Ectodermal cell (in vitro differentiated cells): Measurements from ENCODE around the gene KLF1. TPM values are rescaled to one million over a fixed set of nuclear protein-coding genes. Genes with fewer than 3 reads are reported as not detected.

Experiments used
- H3K27ac ChIP-seq: 2 replicates; pipeline ENCODE4 v1.7.0; 2013; ENCODE audit warnings: mild to moderate bottlenecking, low read depth, low read length; ENCODE audit not compliant: insufficient read depth, poor library complexity, severe bottlenecking
- H3K27me3 ChIP-seq: 2 replicates; pipeline ENCODE4 v1.7.0; 2013; ENCODE audit warnings: mild to moderate bottlenecking, low read length; ENCODE audit not compliant: insufficient read depth, control insufficient read depth, poor library complexity, severe bottlenecking
- H3K36me3 ChIP-seq: one replicate; pipeline ENCODE4 v1.7.0; 2013; ENCODE audit warnings: low read length; ENCODE audit not compliant: control insufficient read depth, insufficient read depth
- H3K4me1 ChIP-seq: one replicate; pipeline ENCODE4 v1.7.0; 2013; ENCODE audit warnings: low read length; ENCODE audit not compliant: control insufficient read depth, insufficient read depth
- H3K4me3 ChIP-seq: 2 replicates; pipeline ENCODE4 v1.7.0; 2013; ENCODE audit warnings: low read depth, low read length, control low read depth; ENCODE audit not compliant: insufficient read depth
- H3K9me3 ChIP-seq: 2 replicates; pipeline ENCODE4 v1.7.0; 2013; ENCODE audit warnings: mild to moderate bottlenecking, low read length, moderate library complexity; ENCODE audit not compliant: control insufficient read depth
- WGBS, 2 experiments: methylation state at CpG; one replicate each; pipeline ENCODE4 v1.1.7; 2013; ENCODE audit warnings: missing lambda C conversion rate in 2 of 2; 5-methylcytosine and 5-hydroxymethylcytosine counted together
- polyA plus RNA-seq, 4 experiments: library from polyadenylated mRNA; stranded (reverse); fragments of 50-300 nt; gene quantifications; one replicate each; pipeline ENCODE4 v1.2.3, GENCODE V29; 2013

KLF1 gene
- polyA plus RNA-seq (2013, experiment 1 of 4) = 0.24 TPM
- polyA plus RNA-seq (2013, experiment 2 of 4) = 0.20 TPM
- not detected for polyA plus RNA-seq (2013, experiment 3 of 4)
- 0.20 TPM for polyA plus RNA-seq (2013, experiment 4 of 4)

GRCh38 chr19:12886969-12887747 lies at the start of gene KLF1:
TSS of gene KLF1 (minus strand) at chr19:12887201. CDS start at chr19:12887140, 61 bp downstream.
- WGBS, 2 experiments = 75% methylated on average over 17 of the region's 17 CpGs
- H3K27me3 ChIP-seq = peaks cover 68% of the 10 kb centered on the region
- H3K4me1 ChIP-seq = peaks cover 11% of the 10 kb centered on the region
- H3K27ac ChIP-seq = no peak within 1 kb of the TSS
- H3K4me3 ChIP-seq = peak within 1 kb of the TSS; percentile 22
- no peaks in the 10 kb centered on the region for H3K9me3 ChIP-seq
- no peaks in the 10 kb centered on the region for H3K36me3 ChIP-seq

GRCh38 chr19:12936582-12936981 lies 49.6 kb upstream of the KLF1 start:
- Histone ChIP-seq H3K36me3 (peaks cover 21% of the 10 kb centered on the region), H3K9me3 (no peaks in the 10 kb centered on the region), H3K27me3 (no peaks in the 10 kb centered on the region), H3K4me3 (no peak overlapping the region), H3K4me1 (peaks cover 23% of the 10 kb centered on the region), H3K27ac (no peak overlapping the region)
- WGBS, 2 experiments = 86 to 89% methylated on average over 7 of the region's 7 CpGs

GRCh38 chr19:12935071-12935470 lies 48.1 kb upstream of the KLF1 start:
- no peak overlapping the region for H3K27ac ChIP-seq
- H3K27me3 ChIP-seq = no peaks in the 10 kb centered on the region
- peaks cover 17% of the 10 kb centered on the region for H3K4me1 ChIP-seq
- 86 to 92% methylated on average over 10 of the region's 10 CpGs for WGBS, 2 experiments
- H3K36me3 ChIP-seq = peaks cover 14% of the 10 kb centered on the region
- H3K4me3 ChIP-seq = no peak overlapping the region
- H3K9me3 ChIP-seq = no peaks in the 10 kb centered on the region

- peaks cover 13% of the 10 kb centered on the region for H3K4me1 ChIP-seq
- H3K4me3 ChIP-seq = peak within 1 kb of the TSS; percentile 69
- peaks cover 18% of the 10 kb centered on the region for H3K36me3 ChIP-seq
- H3K27ac ChIP-seq = no peak within 1 kb of the TSS
- no peaks in the 10 kb centered on the region for H3K9me3 ChIP-seq
- 5 to 6% methylated on average over 51 of the region's 51 CpGs for WGBS, 2 experiments
- H3K27me3 ChIP-seq = no peaks in the 10 kb centered on the region
Observed at GRCh38 chr19:12933287-12934072, 46.5 kb upstream of the KLF1 start, which contains the start of gene FARSA. TSS of gene FARSA (minus strand) at chr19:12933711. CDS start at chr19:12933696, 15 bp downstream.

- Histone ChIP-seq H3K4me1 (peaks cover 12% of the 10 kb centered on the region), H3K27me3 (no peaks in the 10 kb centered on the region), H3K36me3 (peaks cover 26% of the 10 kb centered on the region), H3K4me3 (peak overlapping the region; percentile 69), H3K9me3 (no peaks in the 10 kb centered on the region), H3K27ac (no peak overlapping the region)
- WGBS, 2 experiments = 39% methylated on average over 16 of the region's 16 CpGs
Observed at GRCh38 chr19:12932392-12933286, 45.6 kb upstream of the KLF1 start.

- Histone ChIP-seq H3K27me3 (no peaks in the 10 kb centered on the region), H3K4me1 (peaks cover 5% of the 10 kb centered on the region), H3K36me3 (peaks cover 41% of the 10 kb centered on the region), H3K4me3 (no peak overlapping the region), H3K27ac (no peak overlapping the region), H3K9me3 (no peaks in the 10 kb centered on the region)
- WGBS, 2 experiments = 94 to 96% methylated on average over 18 to 19 of the region's 19 CpGs
Observed at GRCh38 chr19:12930002-12930645, 43.1 kb upstream of the KLF1 start.

GRCh38 chr19:12924621-12925310 lies 37.8 kb upstream of the KLF1 start:
- H3K36me3 ChIP-seq = peaks cover 58% of the 10 kb centered on the region
- WGBS, 2 experiments = 95 to 97% methylated on average over 29 of the region's 29 CpGs
- no peaks in the 10 kb centered on the region for H3K9me3 ChIP-seq
- no peaks in the 10 kb centered on the region for H3K27me3 ChIP-seq
- H3K4me3 ChIP-seq = no peak overlapping the region
- no peaks in the 10 kb centered on the region for H3K4me1 ChIP-seq
- H3K27ac ChIP-seq = no peak overlapping the region

GRCh38 chr19:12922959-12923358 lies 36.0 kb upstream of the KLF1 start:
- 92 to 96% methylated on average over 4 of the region's 4 CpGs for WGBS, 2 experiments
- H3K9me3 ChIP-seq = no peaks in the 10 kb centered on the region
- peaks cover 45% of the 10 kb centered on the region for H3K36me3 ChIP-seq
- no peaks in the 10 kb centered on the region for H3K4me1 ChIP-seq
- H3K27ac ChIP-seq = no peak overlapping the region
- peaks cover 10% of the 10 kb centered on the region for H3K27me3 ChIP-seq
- no peak overlapping the region for H3K4me3 ChIP-seq

- Histone ChIP-seq H3K4me3 (no peak overlapping the region), H3K4me1 (no peaks in the 10 kb centered on the region), H3K27me3 (peaks cover 10% of the 10 kb centered on the region), H3K36me3 (peaks cover 30% of the 10 kb centered on the region), H3K9me3 (no peaks in the 10 kb centered on the region), H3K27ac (no peak overlapping the region)
- WGBS, 2 experiments = 88 to 94% methylated on average over 3 of the region's 3 CpGs
Observed at GRCh38 chr19:12921047-12921446, 34.0 kb upstream of the KLF1 start.
